ENCODE measurements around the gene FAM13A. TPM values are rescaled to one million over a fixed set of nuclear protein-coding genes. Genes with fewer than 3 reads are reported as not detected.

FAM13A gene
- total and polyA plus RNA-seq, 7 donors: 3.8 to 76.0 (median 15.2) TPM

GRCh38 chr4:88846206-88846790 is 210.7 kb downstream of the FAM13A start:
- TF ChIP-seq, protein P1, sequence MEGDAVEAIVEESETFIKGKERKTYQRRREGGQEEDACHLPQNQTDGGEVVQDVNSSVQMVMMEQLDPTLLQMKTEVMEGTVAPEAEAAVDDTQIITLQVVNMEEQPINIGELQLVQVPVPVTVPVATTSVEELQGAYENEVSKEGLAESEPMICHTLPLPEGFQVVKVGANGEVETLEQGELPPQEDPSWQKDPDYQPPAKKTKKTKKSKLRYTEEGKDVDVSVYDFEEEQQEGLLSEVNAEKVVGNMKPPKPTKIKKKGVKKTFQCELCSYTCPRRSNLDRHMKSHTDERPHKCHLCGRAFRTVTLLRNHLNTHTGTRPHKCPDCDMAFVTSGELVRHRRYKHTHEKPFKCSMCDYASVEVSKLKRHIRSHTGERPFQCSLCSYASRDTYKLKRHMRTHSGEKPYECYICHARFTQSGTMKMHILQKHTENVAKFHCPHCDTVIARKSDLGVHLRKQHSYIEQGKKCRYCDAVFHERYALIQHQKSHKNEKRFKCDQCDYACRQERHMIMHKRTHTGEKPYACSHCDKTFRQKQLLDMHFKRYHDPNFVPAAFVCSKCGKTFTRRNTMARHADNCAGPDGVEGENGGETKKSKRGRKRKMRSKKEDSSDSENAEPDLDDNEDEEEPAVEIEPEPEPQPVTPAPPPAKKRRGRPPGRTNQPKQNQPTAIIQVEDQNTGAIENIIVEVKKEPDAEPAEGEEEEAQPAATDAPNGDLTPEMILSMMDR (IDR thresholded peaks at IDR 0.05): no peak
- DNase-seq: no peak
- Histone ChIP-seq H3K36me3 (ENCODE audit: insufficient read depth in 1 of 2, low read depth in 1 of 2) (no peaks in the 10 kb centered on the region), H3K4me3 (no peak overlapping the region), H3K4me1 (peaks cover 11% of the 10 kb centered on the region), H3K27ac (no peak overlapping the region), H3K27me3 (ENCODE audit: insufficient read depth in 3 of 3, low read length in 2 of 3) (no peaks in the 10 kb centered on the region), H3K9me3 (no peaks in the 10 kb centered on the region)
- no peak for ATAC-seq
- WGBS, 3 donors: 62 to 66% (median 64%) methylated on average over 4 of the region's 4 CpGs
- intact Hi-C loops (cut with DNase I): no loop called here

- Histone ChIP-seq H3K27ac (no peak overlapping the region), H3K4me3 (no peak overlapping the region), H3K4me1 (peaks cover 11% of the 10 kb centered on the region), H3K9me3 (no peaks in the 10 kb centered on the region), H3K36me3 (ENCODE audit: insufficient read depth in 1 of 2, low read depth in 1 of 2) (no peaks in the 10 kb centered on the region), H3K27me3 (ENCODE audit: insufficient read depth in 3 of 3, low read length in 2 of 3) (no peaks in the 10 kb centered on the region)
- DNase-seq: no peak
- 56 to 62% (median 60%) methylated on average over 8 of the region's 8 CpGs for WGBS, 3 donors
- TF ChIP-seq, protein P1 (IDR thresholded peaks at IDR 0.05): no peak
- intact Hi-C loops (cut with DNase I): no loop called here
- peak; percentile 46 to 86 (median 70) for ATAC-seq
These were observed 213.8 kb downstream of the FAM13A start for GRCh38 chr4:88843067-88843685.

DNA sequence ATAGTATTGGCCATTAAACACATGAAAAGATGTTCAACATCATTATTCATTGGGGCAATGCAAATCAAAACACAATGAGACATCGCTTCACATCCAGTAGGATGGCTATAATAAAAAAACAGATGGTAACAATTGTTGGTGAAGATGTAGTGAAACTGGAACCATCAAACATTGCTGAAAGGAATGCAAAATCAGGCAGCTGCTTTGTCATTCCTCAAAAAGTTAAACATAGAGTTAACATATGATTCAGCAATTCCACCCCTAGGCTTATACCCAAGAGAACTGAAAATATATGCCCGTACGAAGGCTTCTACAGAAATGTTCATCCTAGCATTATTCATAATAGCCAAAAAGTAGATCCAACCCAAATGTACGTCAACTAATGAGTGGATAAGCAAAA is 215.3 kb downstream of the FAM13A start:
- no peaks in the 10 kb centered on the region for H3K9me3 ChIP-seq
- TF ChIP-seq, protein P1 (IDR thresholded peaks at IDR 0.05): no peak
- intact Hi-C loops (cut with DNase I): no loop called here
- WGBS, 3 donors: 91 to 94% (median 93%) methylated on average over 4 of the region's 4 CpGs
- no peak for ATAC-seq
- no peak for DNase-seq
- H3K27ac ChIP-seq: no peak overlapping the region
- no peak overlapping the region for H3K4me3 ChIP-seq
- no peaks in the 10 kb centered on the region for H3K36me3 ChIP-seq (ENCODE audit: insufficient read depth in 1 of 2, low read depth in 1 of 2)
- no peaks in the 10 kb centered on the region for H3K27me3 ChIP-seq (ENCODE audit: insufficient read depth in 3 of 3, low read length in 2 of 3)
- peaks cover 11% of the 10 kb centered on the region for H3K4me1 ChIP-seq

GRCh38 chr4:88836216-88836615 is 220.8 kb downstream of the FAM13A start:
- no peak for ATAC-seq
- no peaks in the 10 kb centered on the region for H3K27me3 ChIP-seq (ENCODE audit: insufficient read depth in 3 of 3, low read length in 2 of 3)
- no peak overlapping the region for H3K27ac ChIP-seq
- intact Hi-C loops (cut with DNase I): no loop called here
- peaks cover 5% of the 10 kb centered on the region for H3K4me1 ChIP-seq
- no peaks in the 10 kb centered on the region for H3K9me3 ChIP-seq
- TF ChIP-seq, protein P1 (IDR thresholded peaks at IDR 0.05): no peak
- H3K4me3 ChIP-seq: no peak overlapping the region
- no peak for DNase-seq
- no peaks in the 10 kb centered on the region for H3K36me3 ChIP-seq (ENCODE audit: insufficient read depth in 1 of 2, low read depth in 1 of 2)

GRCh38 chr4:88831031-88831430 is 226.0 kb downstream of the FAM13A start:
- TF ChIP-seq, protein P1 (IDR thresholded peaks at IDR 0.05): no peak
- Histone ChIP-seq H3K36me3 (ENCODE audit: insufficient read depth in 1 of 2, low read depth in 1 of 2) (no peaks in the 10 kb centered on the region), H3K9me3 (no peaks in the 10 kb centered on the region), H3K4me1 (peaks cover 9% of the 10 kb centered on the region), H3K4me3 (no peak overlapping the region), H3K27me3 (ENCODE audit: insufficient read depth in 3 of 3, low read length in 2 of 3) (no peaks in the 10 kb centered on the region), H3K27ac (peak overlapping the region; percentile 33)
- ATAC-seq (peak in 1 of 4 donors; percentile 35), DNase-seq (no peak)
- 7 to 12% (median 10%) methylated on average over 4 of the region's 4 CpGs for WGBS, 3 donors
- intact Hi-C loops (cut with DNase I): no loop called here
